NCI-H146 treated with DMSO at 0.1 percent for 48 hours (cell line): ENCODE measurements around the gene MPPED1.

ENCODE experiments used
- DNase-seq: peaks from one replicate; lab custom pipeline; 2025; ENCODE audit not compliant: unreplicated experiment; lab: John Stamatoyannopoulos, UW

MPPED1 gene

DNA sequence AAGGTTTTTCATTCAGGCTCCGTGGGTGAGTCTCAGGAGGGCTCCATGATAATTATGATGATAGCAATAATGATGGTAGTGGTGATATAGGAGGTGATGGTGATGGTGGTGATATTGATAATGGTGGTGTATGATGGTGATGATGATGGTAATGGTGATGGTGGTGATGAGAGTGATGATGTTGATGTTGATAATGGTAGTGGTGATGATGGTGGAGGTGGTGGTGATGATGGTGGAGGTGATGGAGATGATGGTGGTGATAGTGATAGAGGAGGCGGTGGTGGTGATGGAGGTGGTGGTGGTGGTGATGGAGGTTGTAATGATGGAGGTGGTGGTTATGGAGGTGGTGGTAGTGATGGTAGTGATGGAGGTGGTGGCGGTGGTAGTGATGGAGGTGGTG, 79.4 kb downstream of the MPPED1 start:
- DNase-seq: no peak

DNA sequence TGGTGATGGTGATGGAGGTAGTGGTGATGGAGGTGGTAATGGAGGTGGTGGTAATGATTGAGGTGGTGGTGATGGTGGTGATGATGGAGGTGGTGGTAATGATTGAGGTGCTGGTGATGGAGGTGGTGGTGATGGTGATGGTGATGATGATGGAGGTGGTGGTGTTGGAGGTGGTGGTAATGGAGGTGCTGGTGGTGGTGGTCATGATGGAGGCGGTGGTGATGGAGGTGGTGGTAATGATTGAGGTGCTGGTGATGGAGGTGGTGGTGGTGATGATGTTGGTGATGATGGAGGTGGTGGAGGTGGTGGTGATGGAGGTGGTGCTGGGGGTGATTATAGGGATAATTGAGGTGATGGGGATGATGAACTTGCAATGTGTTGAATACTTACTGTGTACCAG, 79.9 kb downstream of the MPPED1 start:
- DNase-seq: no peak

DNA sequence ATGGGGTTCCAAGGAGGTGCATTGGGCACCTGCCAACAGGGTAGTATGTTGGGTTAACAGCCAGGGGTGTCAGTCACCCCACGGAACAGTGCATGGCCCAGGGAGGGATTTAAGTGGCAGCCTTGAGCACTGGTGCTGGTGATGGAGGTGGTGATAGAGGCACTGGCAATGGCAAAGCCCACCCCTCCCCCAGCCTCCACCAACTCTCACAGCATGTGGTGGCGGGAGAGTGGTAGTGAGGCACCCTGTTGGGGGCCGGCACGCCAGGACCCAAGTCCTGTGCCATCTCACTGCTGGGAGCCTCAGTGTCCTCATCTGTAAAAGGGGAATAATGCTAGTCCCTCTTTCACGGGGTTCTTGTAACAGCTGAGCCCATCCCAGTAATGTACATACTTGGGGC, 81.5 kb downstream of the MPPED1 start:
- DNase-seq: no peak

DNA sequence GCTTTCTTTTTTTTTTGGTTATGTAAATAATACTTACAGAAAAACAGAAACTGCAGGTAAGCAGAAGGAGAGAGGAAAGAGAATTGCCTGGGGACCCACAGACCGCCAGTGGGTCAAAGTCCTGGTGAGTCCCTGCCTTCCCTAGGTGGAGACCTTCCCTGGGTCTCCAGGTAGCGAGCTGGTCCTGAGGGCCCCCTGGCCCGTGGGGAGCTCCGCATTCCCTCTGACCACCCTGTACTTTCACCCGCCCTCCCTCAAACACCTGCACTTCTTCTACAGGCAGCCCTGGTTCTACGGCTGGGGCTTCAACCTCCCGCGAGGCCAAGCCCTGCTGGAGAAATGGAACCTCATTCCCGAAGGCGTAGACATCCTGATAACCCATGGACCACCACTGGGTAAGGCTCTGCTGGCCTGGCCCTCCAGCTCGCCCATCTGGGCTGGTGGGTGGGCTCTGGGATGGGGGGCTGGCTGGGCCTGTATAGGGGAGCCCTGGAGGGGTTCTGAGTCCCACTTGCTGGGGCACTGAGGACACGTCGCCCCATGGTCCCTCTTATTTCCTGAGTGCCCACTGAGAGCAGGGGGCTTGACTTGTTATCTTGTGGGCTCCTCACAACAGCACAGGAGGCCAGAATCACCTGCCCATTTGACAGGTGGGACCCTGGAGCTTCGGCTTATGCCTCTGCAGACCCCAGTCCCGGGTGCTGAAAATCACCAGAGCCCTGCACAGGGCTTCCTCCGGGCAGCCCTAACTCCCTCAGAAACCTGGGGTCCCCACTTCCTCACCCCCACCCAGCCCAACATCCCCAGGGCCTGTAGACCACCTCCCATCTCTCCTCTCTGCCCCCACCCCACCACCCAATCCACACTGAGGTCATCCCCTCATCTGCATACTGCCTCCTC, 86.4 kb downstream of the MPPED1 start:
- no peak for DNase-seq

DNA sequence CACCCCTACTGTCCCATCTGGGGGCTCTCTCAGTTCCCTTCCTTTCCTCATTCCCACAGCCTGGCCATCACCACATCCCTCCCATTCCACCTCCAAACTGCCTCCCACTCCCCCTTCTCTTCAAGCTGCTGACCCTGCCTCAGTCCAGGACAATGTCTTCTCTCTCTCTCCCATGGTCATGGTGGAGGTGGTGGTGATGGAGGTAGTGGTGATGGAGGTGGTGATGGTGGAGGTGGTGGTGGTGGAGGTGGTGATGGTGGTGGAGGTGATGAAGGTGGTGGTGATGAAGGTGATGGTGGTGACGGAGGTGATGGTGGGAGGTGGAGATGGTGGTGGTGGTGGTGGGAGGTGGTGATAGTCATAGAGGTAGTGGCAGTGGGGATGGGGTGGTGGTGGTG, 87.0 kb downstream of the MPPED1 start:
- no peak for DNase-seq

DNA sequence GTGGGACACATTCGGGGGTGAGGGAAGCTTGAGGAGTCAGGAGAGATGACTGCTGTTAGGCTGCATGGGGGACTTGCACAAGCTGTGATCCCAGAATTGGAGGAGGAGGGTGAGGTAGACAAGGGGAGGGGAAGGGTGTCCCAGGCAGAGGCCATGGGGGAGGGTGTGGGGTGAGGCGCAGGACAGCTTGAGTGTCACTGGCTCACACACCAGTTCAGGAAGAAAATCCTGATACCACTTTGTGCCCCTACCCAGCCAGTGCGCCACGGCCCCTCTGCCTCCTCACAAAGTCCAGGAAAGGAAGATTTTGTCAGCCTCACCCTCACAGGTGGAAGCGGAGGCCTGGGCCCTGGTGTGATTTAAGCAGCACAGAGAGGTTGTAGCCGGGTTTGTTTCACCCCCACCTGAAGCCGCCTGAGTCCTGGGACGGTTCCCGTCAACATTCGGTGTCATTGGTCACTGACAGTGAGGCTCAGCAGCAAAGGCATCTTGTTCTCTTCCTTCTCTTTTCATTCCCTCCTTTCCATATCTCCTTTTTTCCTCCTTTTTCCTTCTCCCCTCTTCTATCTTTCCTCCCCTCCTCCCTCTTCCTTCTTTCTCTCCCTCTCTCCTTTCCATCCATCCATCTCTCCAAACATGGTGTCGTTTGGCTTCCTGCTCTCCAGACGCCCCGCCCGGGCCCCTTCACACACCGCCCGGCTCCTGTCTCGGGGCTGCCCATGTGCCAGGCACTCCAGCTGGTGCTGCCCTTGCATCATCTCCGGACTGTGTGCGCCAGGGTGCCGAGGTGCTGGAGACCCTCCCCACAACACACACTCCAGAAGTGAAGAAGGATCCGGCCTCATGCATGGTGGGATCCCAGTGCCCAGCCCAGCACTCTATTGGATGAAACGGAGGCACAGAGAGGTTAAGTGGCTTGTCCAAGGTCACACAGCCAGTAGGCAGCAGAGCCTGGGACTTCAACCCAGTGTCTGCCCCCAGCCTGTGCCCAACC, 89.3 kb downstream of the MPPED1 start:
- no peak for DNase-seq

DNA sequence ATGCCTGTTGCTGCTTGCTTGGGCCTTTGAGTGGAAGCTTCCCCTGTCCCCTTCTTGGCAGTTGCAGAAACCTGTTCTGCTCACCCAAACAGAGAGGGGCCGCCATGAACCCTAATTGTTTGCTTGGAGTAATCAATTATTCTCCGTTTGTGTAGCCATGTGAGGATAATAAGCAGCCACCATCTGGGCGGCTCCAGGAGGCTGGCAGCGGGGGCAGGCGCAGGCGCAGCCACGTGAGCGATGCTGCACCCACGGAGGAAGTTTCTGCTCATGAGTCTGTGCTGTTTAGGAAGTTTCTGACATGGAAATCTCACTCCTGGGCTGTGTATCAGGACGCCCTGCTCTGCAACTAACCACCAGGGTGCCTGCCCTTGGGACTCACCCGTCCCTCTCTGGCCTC, 90.1 kb downstream of the MPPED1 start:
- no peak for DNase-seq

DNA sequence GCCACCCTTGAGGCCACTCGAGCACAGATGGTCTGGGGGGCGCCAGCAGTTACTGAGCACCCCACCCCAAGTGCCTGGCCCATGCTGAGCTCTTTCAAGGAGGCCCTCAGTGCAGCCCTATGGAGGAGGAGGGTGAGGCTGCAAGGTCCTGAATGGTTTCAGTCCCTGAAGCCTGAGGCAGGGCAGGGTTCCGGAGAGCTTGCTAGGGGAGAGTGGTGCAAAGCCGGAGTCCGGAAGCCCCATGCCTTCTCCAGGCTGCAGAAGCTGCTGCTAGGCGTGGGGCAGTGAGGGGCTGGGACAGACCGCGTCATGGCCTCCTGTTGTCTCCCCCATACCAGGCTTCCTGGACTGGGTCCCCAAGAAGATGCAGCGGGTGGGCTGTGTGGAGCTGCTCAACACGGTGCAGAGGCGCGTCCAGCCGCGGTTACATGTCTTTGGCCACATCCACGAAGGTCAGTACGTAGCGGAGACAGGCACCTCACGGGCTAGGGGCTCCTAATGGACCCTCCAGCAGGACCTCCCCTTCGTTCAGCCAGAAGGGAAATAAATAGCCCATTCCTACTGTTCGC, 90.6 kb downstream of the MPPED1 start:
- no peak for DNase-seq

DNA sequence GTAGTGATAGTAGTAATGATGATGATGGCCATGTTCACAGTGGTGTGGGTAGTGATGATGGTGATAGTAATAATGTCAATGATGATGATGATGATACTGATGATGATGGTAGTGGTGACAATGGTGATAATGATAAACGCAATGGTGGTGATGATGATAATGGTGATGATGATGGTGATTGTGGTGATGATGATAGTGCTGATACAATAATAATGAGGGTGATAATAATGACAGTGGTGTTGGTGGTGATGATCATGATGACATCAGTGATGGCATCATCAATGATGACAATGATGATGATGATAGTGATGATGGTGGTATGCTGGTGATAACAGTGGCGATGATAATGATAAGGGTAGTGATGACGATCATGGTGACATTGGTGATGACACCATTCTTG, 92.3 kb downstream of the MPPED1 start:
- DNase-seq: no peak

DNA sequence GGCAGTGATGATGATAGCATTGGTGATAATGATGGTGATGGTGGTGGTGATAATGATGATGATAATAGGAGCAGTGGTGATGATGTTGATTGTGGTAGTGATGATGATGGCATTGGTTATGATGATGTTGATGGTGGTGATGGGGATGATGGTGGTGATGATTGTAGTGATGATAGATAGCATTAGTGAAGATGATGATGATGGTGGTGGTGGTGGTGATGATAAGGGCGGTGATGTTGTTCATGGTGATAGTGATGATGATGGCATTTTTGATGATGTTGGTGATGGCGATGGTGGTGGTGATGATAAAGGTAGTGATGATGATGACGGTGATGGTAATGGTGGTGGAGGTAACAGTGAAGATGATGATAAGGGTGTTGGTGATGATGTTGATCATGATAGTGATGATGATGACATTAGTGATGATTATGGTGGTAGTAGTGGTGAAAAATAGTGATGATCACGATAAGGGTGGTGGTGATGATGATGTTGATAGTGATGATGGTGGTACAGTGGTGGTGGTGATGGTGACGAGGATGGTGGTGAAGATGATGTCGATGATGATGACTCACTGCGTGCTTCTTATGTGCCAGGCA, 93.0 kb downstream of the MPPED1 start:
- no peak for DNase-seq

DNA sequence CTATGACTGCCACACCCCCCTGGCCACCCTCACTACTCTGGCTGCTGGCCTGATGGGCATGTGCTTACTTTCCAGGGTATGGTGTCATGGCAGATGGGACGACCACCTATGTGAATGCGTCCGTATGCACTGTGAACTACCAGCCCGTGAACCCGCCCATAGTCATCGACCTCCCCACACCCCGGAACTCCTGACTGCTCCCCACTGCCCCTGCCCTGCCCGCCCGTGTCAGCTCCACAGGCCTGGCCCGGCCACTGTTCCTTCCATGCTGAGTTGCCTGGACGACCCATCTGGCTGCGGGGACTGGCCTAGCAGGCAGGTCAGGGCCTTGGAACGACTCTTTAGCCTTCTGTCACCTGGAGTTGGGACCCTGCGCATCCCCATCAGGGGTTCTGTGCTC, 93.6 kb downstream of the MPPED1 start:
- DNase-seq: no peak

DNA sequence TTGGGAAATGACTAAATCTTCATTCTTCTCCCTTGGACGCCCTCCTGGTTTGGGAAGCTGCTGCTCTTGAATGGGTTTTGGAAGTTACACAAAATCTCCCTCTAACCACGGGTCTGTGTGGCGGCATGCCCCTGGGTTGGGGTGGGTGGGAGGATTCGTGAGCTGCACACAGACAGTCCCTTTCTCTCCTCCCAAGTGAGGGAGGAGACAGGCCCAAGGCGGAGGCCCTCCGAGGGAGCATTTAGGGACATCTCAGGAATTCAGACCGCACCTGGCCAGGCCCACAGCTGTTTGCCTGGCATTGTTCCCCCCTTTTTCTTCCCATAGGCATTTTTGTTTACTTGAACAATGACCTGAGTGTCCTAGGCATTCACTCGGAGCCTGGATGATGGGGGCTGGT, 94.1 kb downstream of the MPPED1 start:
- DNase-seq: no peak

DNA sequence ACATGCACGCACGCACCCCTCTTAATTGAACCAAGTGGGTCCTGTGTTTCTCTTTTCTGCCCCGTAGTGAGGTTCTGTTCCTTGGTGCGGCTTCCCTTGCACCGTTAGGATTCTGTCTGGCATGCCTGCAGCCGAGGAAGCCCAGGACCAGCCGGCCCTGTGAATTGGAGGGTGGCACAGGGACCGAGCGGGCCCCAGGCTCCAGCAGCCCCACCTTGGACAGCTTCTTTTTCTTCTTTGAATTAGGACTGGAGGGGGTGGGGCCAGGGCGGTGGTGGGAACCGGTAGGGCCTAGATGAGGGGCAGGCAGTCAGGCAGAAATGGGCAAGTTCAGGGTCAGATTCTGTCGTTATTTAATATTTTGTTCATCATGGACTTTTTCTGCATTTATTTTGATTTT, 94.7 kb downstream of the MPPED1 start:
- DNase-seq: no peak

DNA sequence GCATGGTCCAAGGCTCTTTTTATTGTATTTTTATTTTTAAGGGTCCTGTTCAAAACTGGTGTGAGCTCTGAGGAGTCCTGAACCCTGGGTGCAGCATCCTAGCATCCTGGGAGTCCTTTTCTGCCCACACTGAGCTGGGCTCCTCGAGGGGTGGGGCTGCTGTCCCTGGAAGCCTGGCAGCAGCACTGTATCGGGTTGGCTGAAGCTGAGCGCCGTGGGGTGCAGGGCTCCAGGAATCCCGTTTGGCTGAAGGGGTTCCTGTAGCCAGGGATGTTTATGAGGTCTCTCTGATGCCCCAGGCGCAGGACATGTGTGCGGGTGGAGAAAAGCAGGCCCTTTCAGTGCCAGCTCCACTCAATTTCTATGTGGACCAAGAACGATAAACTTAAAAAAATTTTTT, 95.4 kb downstream of the MPPED1 start:
- no peak for DNase-seq

DNA sequence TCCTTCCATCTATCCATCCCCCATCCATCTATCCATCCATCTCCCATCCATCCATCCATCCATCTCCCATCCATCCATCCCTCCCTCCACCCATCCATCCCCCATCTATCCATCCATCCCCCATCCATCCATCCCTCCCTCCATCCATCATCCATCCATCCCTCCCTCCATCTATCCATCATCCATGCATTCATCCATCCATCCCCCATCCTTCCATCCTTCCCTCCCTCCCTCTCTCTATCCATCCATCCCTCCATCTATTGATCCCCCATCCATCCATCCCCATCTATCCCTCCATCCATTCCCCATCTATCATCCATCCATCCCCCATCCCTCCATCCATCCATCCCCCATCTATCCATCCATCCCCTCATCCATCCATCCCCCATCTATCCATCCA, 96.7 kb downstream of the MPPED1 start:
- no peak for DNase-seq

DNA sequence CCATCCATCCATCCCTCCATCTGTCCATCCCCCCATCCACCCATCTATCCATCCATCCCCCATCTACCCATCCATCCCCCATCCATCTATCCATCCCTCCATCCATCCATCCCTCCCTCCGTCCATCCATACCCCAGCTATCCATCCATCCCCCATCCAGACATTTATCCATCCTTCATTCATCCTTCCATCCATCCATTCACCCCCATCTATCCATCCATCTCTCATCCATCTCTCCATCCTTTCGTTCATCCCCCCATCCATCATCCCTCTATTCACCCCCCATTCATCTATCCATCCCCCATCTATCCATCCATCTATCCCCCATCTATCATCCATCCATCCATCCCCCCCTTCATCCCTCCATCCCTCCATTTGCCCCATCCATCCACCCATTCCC, 97.5 kb downstream of the MPPED1 start:
- DNase-seq: no peak

DNA sequence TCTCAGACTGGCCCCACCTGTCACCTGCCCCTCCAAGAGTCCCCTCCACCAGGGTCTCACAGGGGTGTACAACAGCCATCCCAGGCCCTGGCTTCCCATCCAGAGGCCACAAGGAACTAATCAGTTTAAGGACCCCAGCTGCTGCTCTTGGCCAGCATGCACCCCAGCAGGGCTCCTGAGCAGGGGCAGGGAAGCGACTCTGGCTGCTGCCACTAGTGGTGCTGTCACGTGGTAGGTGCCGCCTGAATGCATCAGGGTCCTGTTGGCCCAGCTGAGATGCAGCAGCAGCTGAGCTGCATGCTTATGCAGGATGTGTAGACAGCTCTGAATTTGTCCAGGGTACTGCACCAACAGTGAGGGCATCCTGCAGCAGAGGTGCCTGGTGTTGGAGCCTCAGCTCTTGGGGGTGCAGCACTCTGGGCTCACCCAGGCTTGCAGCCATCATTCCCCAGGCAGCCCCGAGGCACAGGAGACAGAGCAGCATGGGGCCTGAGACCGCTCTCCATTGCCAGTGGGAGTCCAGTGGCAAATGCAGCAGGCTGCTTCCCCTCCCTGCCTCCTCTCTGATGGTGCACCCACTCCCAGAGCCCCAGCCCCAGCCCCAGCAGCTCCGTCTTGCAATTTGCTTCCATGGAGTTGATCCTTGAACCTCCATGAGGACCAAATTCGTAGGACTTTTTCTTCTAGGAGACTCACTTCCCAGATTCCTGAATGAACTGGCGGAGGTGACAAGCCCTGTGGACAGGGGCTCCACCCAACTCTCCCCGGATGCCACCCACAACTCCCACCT, 98.7 kb downstream of the MPPED1 start:
- no peak for DNase-seq

DNA sequence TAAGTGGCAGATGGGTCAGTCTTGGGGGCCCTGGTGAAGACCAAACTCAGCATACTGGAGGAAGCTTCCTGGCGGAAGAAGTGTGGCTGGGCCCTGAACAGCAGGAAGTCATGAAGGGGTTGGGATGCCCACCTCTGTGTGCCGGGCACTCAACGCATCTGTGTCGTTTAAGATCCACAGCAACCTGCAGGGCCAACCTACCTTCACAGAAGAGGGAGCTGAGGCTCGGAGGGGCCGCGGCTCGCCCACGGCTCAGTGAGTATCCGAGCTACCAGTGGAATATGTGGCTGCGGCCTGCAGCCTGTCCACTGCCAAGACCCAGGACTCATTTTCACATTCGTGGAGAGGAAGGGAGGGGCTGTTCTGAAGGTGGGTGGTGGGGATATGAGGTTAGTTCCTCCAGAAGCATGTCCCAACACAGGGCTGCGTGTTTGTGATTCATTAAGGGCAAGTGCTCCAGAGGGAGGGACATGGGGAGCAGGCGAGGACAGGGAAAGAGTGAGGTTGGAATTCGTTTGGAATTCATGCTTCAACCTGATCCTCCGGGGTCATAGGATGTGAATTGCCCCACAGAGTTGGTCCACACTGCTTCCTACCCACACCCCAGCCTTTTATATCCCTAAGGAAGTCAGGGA, 99.6 kb downstream of the MPPED1 start:
- no peak for DNase-seq

DNA sequence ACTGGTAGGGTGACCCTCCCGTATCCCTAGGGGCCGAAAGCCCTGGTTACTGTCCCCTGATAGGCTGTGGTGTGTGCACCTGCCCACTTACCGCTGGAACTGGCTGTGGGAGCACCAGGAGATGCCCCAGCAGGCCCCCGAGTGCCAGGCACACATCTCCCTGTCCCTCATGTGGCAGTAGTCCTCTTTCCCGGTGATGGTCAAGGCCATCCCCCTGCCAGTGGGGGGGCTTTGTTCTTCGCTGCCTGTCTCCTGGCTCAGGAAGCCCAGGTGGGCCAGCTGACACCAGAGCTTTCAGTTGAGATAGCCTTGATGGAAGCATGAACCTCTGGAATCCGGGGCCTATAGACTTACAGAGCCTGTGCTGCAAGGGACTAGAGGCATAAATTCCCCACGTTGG, 100.5 kb downstream of the MPPED1 start:
- DNase-seq: no peak
